Upper lobe of left lung (tissue), 6 donors: ENCODE measurements around the gene TCERG1. TPM values are rescaled to one million over a fixed set of nuclear protein-coding genes. Genes with fewer than 3 reads are reported as not detected.

Source experiments
- ATAC-seq, 2 donors: fragments of 200-7000 bp; cut with Tn5 transposase; one replicate each; pipeline ENCODE4 v1.9.1; 2022; ENCODE audit warnings: mild to moderate bottlenecking in 2 of 2, moderate library complexity in 2 of 2; ENCODE audit not compliant: low FRiP score in 2 of 2
- DNase-seq, 2 donors: peaks; one replicate each; pipeline ENCODE4 v3.0.0-alpha.2; 2019 to 2020
- H3K27ac ChIP-seq, 4 donors: fragments of 200-600 bp; sonication (generic); one replicate each; pipeline ENCODE4 v1.5.1; 2016 to 2019
- H3K27me3 ChIP-seq, 4 donors: fragments of 200-600 bp; sonication (generic); one replicate each; pipeline ENCODE4 v1.5.1; 2017 to 2019
- H3K36me3 ChIP-seq, 4 donors: fragments of 200-600 bp; sonication (generic); one replicate each; pipeline ENCODE4 v1.5.1; 2016 to 2019
- H3K4me1 ChIP-seq, 4 donors: fragments of 200-600 bp; sonication (generic); one replicate each; pipeline ENCODE4 v1.5.1; 2018 to 2019
- H3K4me3 ChIP-seq, 4 donors: fragments of 200-600 bp; sonication (generic); one replicate each; pipeline ENCODE4 v1.5.1; 2017 to 2019; ENCODE audit warnings: mild to moderate bottlenecking in 2 of 4, moderate library complexity in 1 of 4
- H3K9me3 ChIP-seq, 4 donors: fragments of 200-600 bp; sonication (generic); one replicate each; pipeline ENCODE4 v1.5.1; 2018 to 2019
- CTCF ChIP-seq, 6 experiments: fragments of 450-650 bp in 4 of 6; fragments of 200-600 bp in 2 of 6; sonication (generic) in 2 of 6; IDR thresholded peaks; one replicate each; pipeline ENCODE4 v1.5.1; 2016 to 2019; ENCODE audit warnings: antibody characterized with exemption in 6 of 6
- EP300 ChIP-seq, 4 donors: sonication (generic); formaldehyde crosslinking; IDR thresholded peaks; one replicate each; pipeline ENCODE4 v1.5.1; 2017; ENCODE audit warnings: antibody characterized with exemption in 4 of 4, control low read depth in 2 of 4
- POLR2A ChIP-seq, 4 donors: fragments of 450-650 bp; IDR thresholded peaks; one replicate each; pipeline ENCODE4 v1.5.1; 2016 to 2017; ENCODE audit warnings: antibody characterized with exemption in 4 of 4, mild to moderate bottlenecking in 2 of 4
- POLR2AphosphoS5 ChIP-seq, 2 donors: sonication (generic); formaldehyde crosslinking; IDR thresholded peaks; one replicate each; pipeline ENCODE4 v1.5.1; 2017; ENCODE audit warnings: antibody characterized with exemption in 2 of 2
- WGBS, 2 donors: methylation state at CpG; one replicate each; pipeline ENCODE4 v1.1.5; 2017 to 2018; 5-methylcytosine and 5-hydroxymethylcytosine counted together
- total RNA-seq, 6 donors: library from RNA; depleted of rRNA in 4 of 6; stranded (reverse); fragments of >200 nt in 4 of 6; gene quantifications; one replicate each; pipeline versions ENCODE4 v1.1.0 to v1.2.1, GENCODE V29; 2016 to 2021
- donor health status: DM: no; HTN: no; CAD: no; lungs with moderate emphysema.
- donor health status: DM: no; HTN: yes; CAD: no; lungs with severe emphysema.

TCERG1 gene
- total RNA-seq, 6 donors from 2014 or later: 34.3 to 110 (median 53.3) TPM

- Histone ChIP-seq H3K27ac (no peak overlapping the region), H3K9me3 (no peaks in the 10 kb centered on the region), H3K4me1 (no peaks in the 10 kb centered on the region), H3K36me3 (peaks cover 11 to 65% (median 42%) of the 10 kb centered on the region in 4 donors), H3K27me3 (no peaks in the 10 kb centered on the region), H3K4me3 (no peak overlapping the region)
- 88 to 89% methylated on average over 9 of the region's 9 CpGs for WGBS, 2 donors
- DNase-seq: no peak
- no peak for ATAC-seq
- TF ChIP-seq CTCF (IDR thresholded peaks at IDR 0.05) (no peak), EP300 (IDR thresholded peaks at IDR 0.05) (no peak), POLR2AphosphoS5 (IDR thresholded peaks at IDR 0.05) (no peak), POLR2A (IDR thresholded peaks at IDR 0.05) (no peak)
Measured at GRCh38 chr5:146510559-146511125, 63.5 kb downstream of the TCERG1 start.

GRCh38 chr5:146513462-146513861 lies 66.3 kb downstream of the TCERG1 start:
- DNase-seq: no peak

GRCh38 chr5:146514575-146514974 lies 67.4 kb downstream of the TCERG1 start:
- ATAC-seq (no peak), DNase-seq (no peak)
- Histone ChIP-seq H3K36me3 (peaks cover 2 to 26% (median 17%) of the 10 kb centered on the region in 4 donors), H3K4me1 (no peaks in the 10 kb centered on the region), H3K27ac (no peak overlapping the region), H3K9me3 (no peaks in the 10 kb centered on the region), H3K4me3 (no peak overlapping the region), H3K27me3 (no peaks in the 10 kb centered on the region)
- 94 to 100% methylated on average over 1 of the region's 1 CpG for WGBS, 2 donors
- TF ChIP-seq CTCF (IDR thresholded peaks at IDR 0.05) (no peak), EP300 (IDR thresholded peaks at IDR 0.05) (no peak), POLR2A (IDR thresholded peaks at IDR 0.05) (no peak), POLR2AphosphoS5 (IDR thresholded peaks at IDR 0.05) (no peak)

More at GRCh38 chr5:146513462-146513861, 66.3 kb downstream of the TCERG1 start:
- H3K27me3 ChIP-seq: no peaks in the 10 kb centered on the region
- no peaks in the 10 kb centered on the region for H3K9me3 ChIP-seq
- H3K4me3 ChIP-seq: no peak overlapping the region
- 92 to 94% methylated on average over 2 of the region's 2 CpGs for WGBS, 2 donors
- H3K36me3 ChIP-seq: peaks cover 11 to 37% (median 22%) of the 10 kb centered on the region in 4 donors
- H3K4me1 ChIP-seq: no peaks in the 10 kb centered on the region
- ATAC-seq: no peak
- H3K27ac ChIP-seq: no peak overlapping the region
- TF ChIP-seq POLR2AphosphoS5 (IDR thresholded peaks at IDR 0.05) (no peak), EP300 (IDR thresholded peaks at IDR 0.05) (no peak), CTCF (IDR thresholded peaks at IDR 0.05) (no peak), POLR2A (IDR thresholded peaks at IDR 0.05) (no peak)

GRCh38 chr5:146515473-146516150 lies 68.5 kb downstream of the TCERG1 start:
- Histone ChIP-seq H3K9me3 (no peaks in the 10 kb centered on the region), H3K27me3 (no peaks in the 10 kb centered on the region), H3K27ac (no peak overlapping the region), H3K4me3 (no peak overlapping the region), H3K4me1 (no peaks in the 10 kb centered on the region), H3K36me3 (peaks cover 0 to 15% (median 6%) of the 10 kb centered on the region in 4 donors)
- DNase-seq (no peak), ATAC-seq (no peak)
- WGBS, 2 donors: 83 to 92% methylated on average over 6 to 10 of the region's 10 CpGs
- no peak for TF ChIP-seq POLR2AphosphoS5 (IDR thresholded peaks at IDR 0.05)
- TF ChIP-seq CTCF (IDR thresholded peaks at IDR 0.05): no peak
- no peak for TF ChIP-seq POLR2A (IDR thresholded peaks at IDR 0.05)
- TF ChIP-seq EP300 (IDR thresholded peaks at IDR 0.05): no peak

- no peak for ATAC-seq
- 23 to 29% methylated on average over 3 of the region's 3 CpGs for WGBS, 2 donors
- H3K4me3 ChIP-seq: no peak within 1 kb of the TSS
- no peaks in the 10 kb centered on the region for H3K27me3 ChIP-seq
- TF ChIP-seq POLR2AphosphoS5 (IDR thresholded peaks at IDR 0.05): no peak
- TF ChIP-seq CTCF (IDR thresholded peaks at IDR 0.05): no peak
- no peak for TF ChIP-seq EP300 (IDR thresholded peaks at IDR 0.05)
- no peak for TF ChIP-seq POLR2A (IDR thresholded peaks at IDR 0.05)
- H3K9me3 ChIP-seq: no peaks in the 10 kb centered on the region
- H3K36me3 ChIP-seq: peaks cover 0 to 10% (median 2%) of the 10 kb centered on the region in 4 donors
- no peak within 1 kb of the TSS for H3K27ac ChIP-seq
- no peak for DNase-seq
- no peaks in the 10 kb centered on the region for H3K4me1 ChIP-seq
Measured at GRCh38 chr5:146516151-146516475, 69.0 kb downstream of the TCERG1 start, which contains the start of gene GPR151. GPR151 (minus strand) TSS chr5:146516190; CDS start chr5:146516113, 77 bp downstream.
